Measurements from ENCODE around the gene GRK7.

- TF ChIP-seq EZH2phosphoT487 (IDR thresholded peaks at IDR 0.05; ENCODE audit: borderline replicate concordance) (no peak), CTCF (conservative IDR thresholded peaks at IDR 0.05; ENCODE audit: low read length) (no peak)
Measured at GRCh38 chr3:141796081-141796888, 33.1 kb downstream of the GRK7 start.
